Progenitor cell of endocrine pancreas (in vitro differentiated cells): Measurements from ENCODE around the gene SH3BP5L. TPM values are rescaled to one million over a fixed set of nuclear protein-coding genes. Genes with fewer than 3 reads are reported as not detected.

ENCODE experiments used
- DNase-seq: peaks from one replicate; pipeline ENCODE4 v3.0.0; 2021; ENCODE audit warnings: low spot score; ENCODE audit not compliant: unreplicated experiment
- H3K27ac Mint-ChIP-seq: 2 replicates; pipeline ENCODE4 v1.8.0; 2021; ENCODE audit warnings: mild to moderate bottlenecking, moderate library complexity, mixed read lengths
- H3K27me3 Mint-ChIP-seq: 2 replicates; pipeline ENCODE4 v1.8.0; 2021; ENCODE audit warnings: mixed read lengths
- H3K36me3 Mint-ChIP-seq: 2 replicates; pipeline ENCODE4 v1.8.0; 2022; ENCODE audit warnings: mixed read lengths; ENCODE audit not compliant: insufficient read depth
- H3K4me1 Mint-ChIP-seq: 2 replicates; pipeline ENCODE4 v1.8.0; 2021; ENCODE audit warnings: low read depth, mixed read lengths
- H3K4me3 Mint-ChIP-seq: 2 replicates; pipeline ENCODE4 v1.8.0; 2021; ENCODE audit warnings: low read depth, mild to moderate bottlenecking, moderate library complexity, mixed read lengths
- H3K9me3 Mint-ChIP-seq: 2 replicates; pipeline ENCODE4 v1.8.0; 2021; ENCODE audit warnings: low read depth, mixed read lengths
- CTCF ChIP-seq: fragments of 200-600 bp; sonication (generic); IDR thresholded peaks from one replicate; pipeline ENCODE4 v1.5.0; 2021; ENCODE audit warnings: antibody characterized with exemption, mild to moderate bottlenecking; ENCODE audit not compliant: unreplicated experiment
- long read RNA-seq: library from polyadenylated mRNA; unstranded; transcript quantifications from one replicate; pipeline ENCODE4 v2.0.0, GENCODE V29; 2020
- total RNA-seq: library from RNA; stranded (reverse); gene quantifications from 2 replicates; pipeline ENCODE4 v1.2.1, GENCODE V29; 2021

Gene SH3BP5L
- total RNA-seq: 32.5 and 35.1 TPM in 2 replicates
- long read RNA-seq: 0 reads

- peaks cover 7% of the 10 kb centered on the region for H3K36me3 Mint-ChIP-seq
- no peaks in the 10 kb centered on the region for H3K27me3 Mint-ChIP-seq
- H3K27ac Mint-ChIP-seq: peak within 1 kb of the TSS; percentile 99
- H3K9me3 Mint-ChIP-seq: no peaks in the 10 kb centered on the region
- peak; percentile 70 for DNase-seq
- H3K4me1 Mint-ChIP-seq: peaks cover 28% of the 10 kb centered on the region
- peak within 1 kb of the TSS; percentile 95 for H3K4me3 Mint-ChIP-seq
- TF ChIP-seq CTCF: peak; percentile 66
These were observed at the start of gene SH3BP5L for GRCh38 chr1:248825909-248826760. TSS of gene SH3BP5L (minus strand) at chr1:248825915. CDS start at chr1:248824935, 980 bp downstream.

GRCh38 chr1:248873993-248874533 is 48.3 kb upstream of the SH3BP5L start:
- H3K36me3 Mint-ChIP-seq: peaks cover 4% of the 10 kb centered on the region
- peak overlapping the region; percentile 99 for H3K27ac Mint-ChIP-seq
- TF ChIP-seq CTCF: no peak
- peak overlapping the region; percentile 88 for H3K4me3 Mint-ChIP-seq
- H3K27me3 Mint-ChIP-seq: no peaks in the 10 kb centered on the region
- H3K4me1 Mint-ChIP-seq: peaks cover 4% of the 10 kb centered on the region
- H3K9me3 Mint-ChIP-seq: no peaks in the 10 kb centered on the region
- DNase-seq: peak; percentile 60

GRCh38 chr1:248873409-248873992 is 47.8 kb upstream of the SH3BP5L start:
- H3K27ac Mint-ChIP-seq: peak overlapping the region; percentile 99
- no peaks in the 10 kb centered on the region for H3K9me3 Mint-ChIP-seq
- H3K27me3 Mint-ChIP-seq: no peaks in the 10 kb centered on the region
- DNase-seq: peak; percentile 97
- peak overlapping the region; percentile 88 for H3K4me3 Mint-ChIP-seq
- peaks cover 4% of the 10 kb centered on the region for H3K4me1 Mint-ChIP-seq
- TF ChIP-seq CTCF: no peak
- peaks cover 4% of the 10 kb centered on the region for H3K36me3 Mint-ChIP-seq

GRCh38 chr1:248872752-248873408 is 47.2 kb upstream of the SH3BP5L start:
- no peaks in the 10 kb centered on the region for H3K27me3 Mint-ChIP-seq
- H3K36me3 Mint-ChIP-seq: peaks cover 4% of the 10 kb centered on the region
- peak overlapping the region; percentile 88 for H3K4me3 Mint-ChIP-seq

More at GRCh38 chr1:248872752-248873408, 47.2 kb upstream of the SH3BP5L start:
- DNase-seq: peak; percentile 44
- Mint-ChIP-seq H3K27ac (peak overlapping the region; percentile 99), H3K4me1 (peaks cover 4% of the 10 kb centered on the region), H3K9me3 (no peaks in the 10 kb centered on the region)
- no peak for TF ChIP-seq CTCF
